SIG-M5 treated with dmso at 0.1 percent for 504 hours (cell line): Measurements from ENCODE around the gene UFD1.

Experiments used
- DNase-seq: peaks from one replicate; lab custom pipeline; 2025; ENCODE audit not compliant: unreplicated experiment; lab: John Stamatoyannopoulos, UW

Gene UFD1

GRCh38 chr22:19431649-19432132, 47.3 kb downstream of the UFD1 start, which contains the start of gene HIRA:
TSS of gene HIRA (minus strand) at chr22:19431733. CDS start at chr22:19431476, 257 bp downstream.
- peak; percentile 66 for DNase-seq

- no peak for DNase-seq
These were observed 48.0 kb downstream of the UFD1 start for GRCh38 chr22:19430890-19431541.

GRCh38 chr22:19429950-19430889, 48.8 kb downstream of the UFD1 start:
- DNase-seq = peak; percentile 84

- DNase-seq = no peak
These were observed 54.9 kb downstream of the UFD1 start for GRCh38 chr22:19424186-19424500.

- DNase-seq = no peak
These were observed 56.3 kb downstream of the UFD1 start for GRCh38 chr22:19422440-19423301.

GRCh38 chr22:19420321-19420720, 58.7 kb downstream of the UFD1 start:
- no peak for DNase-seq

- peak; percentile 13 for DNase-seq
These were observed 59.4 kb downstream of the UFD1 start for GRCh38 chr22:19419464-19420178.

- peak; percentile 17 for DNase-seq
These were observed 59.9 kb downstream of the UFD1 start for GRCh38 chr22:19419086-19419463.

GRCh38 chr22:19412923-19413322, 66.1 kb downstream of the UFD1 start:
- no peak for DNase-seq

GRCh38 chr22:19412478-19412877, 66.5 kb downstream of the UFD1 start:
- DNase-seq = no peak

- no peak for DNase-seq
These were observed 67.3 kb downstream of the UFD1 start for GRCh38 chr22:19411690-19412045.

GRCh38 chr22:19410941-19411689, 67.9 kb downstream of the UFD1 start:
- no peak for DNase-seq

- no peak for DNase-seq
These were observed 71.1 kb downstream of the UFD1 start for GRCh38 chr22:19407649-19408606.

GRCh38 chr22:19406846-19407245, 72.1 kb downstream of the UFD1 start:
- no peak for DNase-seq

GRCh38 chr22:19406281-19406811, 72.6 kb downstream of the UFD1 start:
- DNase-seq = no peak

GRCh38 chr22:19405652-19406051, 73.3 kb downstream of the UFD1 start:
- DNase-seq = no peak

- DNase-seq = no peak
These were observed 73.9 kb downstream of the UFD1 start for GRCh38 chr22:19405133-19405532.

- no peak for DNase-seq
These were observed 74.3 kb downstream of the UFD1 start for GRCh38 chr22:19404676-19405075.
